HG03558 (cell line): ENCODE measurements around the gene RNF151.

Experiments
- ATAC-seq: cut with Tn5 transposase; IDR thresholded peaks from one replicate; pipeline ENCODE4 v1.9.1; 2021; ENCODE audit warnings: moderate number of reproducible peaks; ENCODE audit not compliant: unreplicated experiment; ENCODE audit errors: extremely low read depth

Gene RNF151

GRCh38 chr16:1990351-1991134 lies 23.9 kb downstream of the RNF151 start:
- ATAC-seq: no peak

DNA sequence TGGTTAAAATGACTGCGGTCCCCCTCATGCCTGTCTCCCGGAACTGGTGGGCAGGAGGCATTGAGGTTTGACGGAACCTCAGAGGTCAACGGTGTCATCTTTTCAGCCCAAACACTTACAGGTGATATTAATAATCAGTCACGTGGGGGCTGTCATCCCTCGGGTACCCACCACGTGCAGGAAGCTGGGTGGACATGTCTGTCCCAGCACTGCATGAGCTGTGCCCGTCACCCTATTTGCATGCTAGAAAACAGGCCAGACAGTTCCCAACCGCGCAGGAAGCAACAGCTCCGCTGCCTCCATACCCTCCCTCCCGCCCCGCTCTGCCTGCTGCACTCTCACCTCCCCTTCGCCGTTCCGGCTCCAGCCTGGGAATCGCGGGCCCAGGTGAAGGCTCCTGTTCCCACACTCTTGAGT lies 24.5 kb downstream of the RNF151 start:
- ATAC-seq: no peak

- no peak for ATAC-seq
Measured at GRCh38 chr16:1991588-1991947, 24.9 kb downstream of the RNF151 start.

DNA sequence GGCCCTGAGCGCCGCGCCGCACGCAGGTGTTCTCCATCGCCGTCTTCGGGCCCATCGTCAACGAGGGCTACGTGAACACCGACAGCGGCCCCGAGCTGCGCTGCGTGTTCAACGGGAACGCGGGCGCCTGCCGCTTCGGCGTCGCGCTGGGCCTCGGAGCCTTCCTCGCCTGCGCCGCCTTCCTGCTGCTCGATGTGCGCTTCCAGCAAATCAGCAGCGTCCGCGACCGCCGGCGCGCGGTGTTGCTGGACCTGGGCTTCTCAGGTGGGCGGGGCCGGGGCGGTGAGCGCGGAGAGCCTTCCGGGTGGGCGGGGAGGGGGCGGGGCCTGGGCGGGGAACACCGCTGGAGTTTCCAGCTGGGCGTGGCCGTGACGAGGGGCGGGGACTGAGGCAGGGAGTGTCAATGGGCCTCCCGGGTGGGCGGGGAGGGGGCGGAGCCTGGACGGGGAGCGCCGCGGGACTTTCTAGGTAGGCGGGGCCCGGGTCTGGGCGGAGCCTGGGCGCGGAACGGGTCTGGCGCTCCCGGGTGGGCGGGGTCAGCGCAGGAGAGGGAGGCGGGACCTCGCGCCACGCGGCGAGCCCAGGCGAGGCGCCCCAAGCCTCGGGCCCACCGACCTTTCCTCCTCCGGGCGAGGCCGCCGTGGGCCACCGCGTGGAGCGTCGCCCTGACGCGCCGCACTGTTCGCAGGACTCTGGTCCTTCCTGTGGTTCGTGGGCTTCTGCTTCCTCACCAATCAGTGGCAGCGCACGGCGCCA lies 25.5 kb downstream of the RNF151 start:
- no peak for ATAC-seq

GRCh38 chr16:1992704-1993317 lies 26.2 kb downstream of the RNF151 start:
- no peak for ATAC-seq

GRCh38 chr16:1993731-1994131 lies 27.1 kb downstream of the RNF151 start:
- no peak for ATAC-seq

GRCh38 chr16:1997494-1998359 lies 31.1 kb downstream of the RNF151 start:
- no peak for ATAC-seq

DNA sequence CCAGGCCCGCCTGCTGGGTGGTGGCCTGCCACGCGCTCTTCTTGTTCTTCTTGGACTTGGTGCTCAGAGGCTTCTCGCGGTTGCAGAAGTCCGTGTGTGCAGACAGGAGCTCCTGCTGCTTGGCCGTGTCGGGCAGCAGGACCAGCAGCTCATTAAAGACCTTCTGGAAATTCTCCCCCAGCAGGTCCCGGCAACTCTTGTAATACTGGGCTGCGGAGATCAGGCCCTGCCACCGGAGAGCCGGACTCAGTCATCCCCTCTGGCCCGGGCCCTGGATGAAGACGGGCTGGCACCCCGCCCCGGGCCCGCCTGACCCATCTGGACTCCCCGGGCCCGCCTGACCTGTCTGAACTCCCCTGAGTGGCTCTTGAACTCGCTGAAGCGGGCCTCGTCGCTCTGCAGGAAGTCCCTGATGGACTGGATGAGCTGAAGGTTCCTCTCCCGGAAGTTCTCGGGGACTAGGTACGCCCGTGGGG lies 31.7 kb downstream of the RNF151 start:
- ATAC-seq: no peak

DNA sequence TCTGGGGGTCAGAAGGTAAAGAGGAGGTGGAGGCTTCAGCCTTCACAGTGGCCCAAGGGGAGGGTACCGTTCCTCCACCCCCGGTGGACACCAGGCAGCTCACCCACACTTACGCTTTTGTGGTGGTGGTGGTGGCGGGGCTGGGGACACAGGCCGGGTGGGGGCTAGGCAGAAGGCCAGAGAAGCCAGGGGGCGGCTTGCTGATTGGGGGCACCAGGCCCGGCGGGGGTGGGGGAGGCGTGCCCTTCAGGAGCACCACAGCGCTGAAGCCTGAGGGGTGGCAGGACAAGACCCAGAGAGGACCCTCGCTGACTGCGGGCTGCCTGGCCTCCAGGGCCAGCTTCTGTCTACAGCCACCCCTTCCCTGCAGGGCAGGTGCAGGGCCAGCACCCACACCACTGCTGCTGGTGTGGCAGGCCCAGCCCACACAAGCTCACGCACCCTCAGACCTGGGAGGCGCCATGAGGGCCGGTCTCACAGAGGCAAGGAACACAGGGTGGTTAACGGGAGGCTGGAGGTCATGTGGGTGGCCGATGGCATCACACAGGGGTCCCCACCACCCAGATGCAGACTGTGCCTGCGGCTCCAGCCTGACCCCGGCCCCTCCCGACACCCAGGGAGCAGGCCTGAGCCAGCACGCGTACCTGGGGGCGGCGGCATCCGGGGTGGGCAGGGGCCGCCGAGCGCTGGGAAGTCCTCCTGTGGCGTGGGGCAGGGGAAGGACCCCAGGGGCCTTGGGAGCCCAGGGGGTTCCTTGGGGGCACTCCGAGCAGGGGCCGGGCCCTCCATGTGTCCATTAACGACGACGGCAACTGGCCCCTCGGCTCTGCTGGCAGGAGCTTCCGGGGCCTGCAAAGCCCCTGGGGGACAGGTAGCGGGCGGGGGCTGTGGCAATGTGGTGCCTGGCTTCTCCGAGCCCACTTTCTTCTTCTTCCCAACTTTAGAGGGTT lies 32.5 kb downstream of the RNF151 start:
- ATAC-seq: no peak

GRCh38 chr16:1999866-2000514 lies 33.3 kb downstream of the RNF151 start:
- no peak for ATAC-seq

GRCh38 chr16:2001035-2001434 lies 34.4 kb downstream of the RNF151 start:
- no peak for ATAC-seq

GRCh38 chr16:2001456-2002355 lies 35.0 kb downstream of the RNF151 start:
- no peak for ATAC-seq

- ATAC-seq: no peak
Measured at GRCh38 chr16:2002406-2003230, 36.0 kb downstream of the RNF151 start.

- no peak for ATAC-seq
Measured at GRCh38 chr16:2003231-2003826, 36.7 kb downstream of the RNF151 start.

- no peak for ATAC-seq
Measured at GRCh38 chr16:2003827-2004641, 37.4 kb downstream of the RNF151 start.
